Cardiac muscle cell (in vitro differentiated cells and primary cell): ENCODE data around the gene TMEM184A. TPM values are rescaled to one million over a fixed set of nuclear protein-coding genes. Genes with fewer than 3 reads are reported as not detected.

ENCODE experiments used
- DNase-seq, 2 donors: peaks; one replicate each; pipeline versions ENCODE4 v3.0.0 to v3.0.0-alpha.2; 2010 to 2017; ENCODE audit warnings: low read depth in 1 of 2, low spot score in 1 of 2
- H3K27ac ChIP-seq: fragments of 200-600 bp; sonication (generic); 2 replicates; pipeline ENCODE4 v1.5.1; 2016
- H3K27me3 ChIP-seq: fragments of 200-600 bp; sonication (generic); 2 replicates; pipeline ENCODE4 v1.6.0; 2016; ENCODE audit warnings: control low read depth
- H3K36me3 ChIP-seq: fragments of 200-600 bp; sonication (generic); 2 replicates; pipeline ENCODE4 v1.5.1; 2016; ENCODE audit warnings: control low read depth
- H3K4me1 ChIP-seq: fragments of 200-600 bp; sonication (generic); 2 replicates; pipeline ENCODE4 v1.8.1; 2017; ENCODE audit warnings: low read depth, mild to moderate bottlenecking, mixed run types
- H3K4me3 ChIP-seq: fragments of 200-600 bp; sonication (generic); 2 replicates; pipeline ENCODE4 v1.5.1; 2016; ENCODE audit warnings: mild to moderate bottlenecking
- H3K9me3 ChIP-seq: fragments of 200-600 bp; sonication (generic); 2 replicates; pipeline ENCODE4 v1.5.1; 2017; ENCODE audit warnings: low read depth, mild to moderate bottlenecking, control low read depth
- CTCF ChIP-seq: IDR thresholded peaks from 2 replicates; pipeline ENCODE4 v1.5.1; 2012; ENCODE audit warnings: low read depth, mild to moderate bottlenecking, low read length
- polyA plus RNA-seq: library from polyadenylated mRNA; unstranded; fragments of >200 nt; fragmentation: Nextera tagmentation; extraction: Ambion mirVana; gene quantifications from 2 replicates; pipeline ENCODE4 v1.2.1, GENCODE V29; 2016
- total RNA-seq: library from RNA; depleted of rRNA; stranded (reverse); fragments of >200 nt; gene quantifications from 2 replicates; pipeline ENCODE4 v1.2.3, GENCODE V29; 2016

TMEM184A gene
- total and polyA plus RNA-seq, 2 experiments from 2014 or later = 2.1 to 3.0 TPM

GRCh38 chr7:1498370-1499305 lies 57.4 kb downstream of the TMEM184A start:
- TF ChIP-seq CTCF = no peak
- DNase-seq = no peak
- H3K27ac ChIP-seq = no peak overlapping the region
- no peaks in the 10 kb centered on the region for H3K4me1 ChIP-seq
- no peaks in the 10 kb centered on the region for H3K27me3 ChIP-seq
- no peaks in the 10 kb centered on the region for H3K9me3 ChIP-seq
- peaks cover 29% of the 10 kb centered on the region for H3K36me3 ChIP-seq
- H3K4me3 ChIP-seq = no peak overlapping the region

- Histone ChIP-seq H3K4me1 (no peaks in the 10 kb centered on the region), H3K9me3 (no peaks in the 10 kb centered on the region), H3K36me3 (peaks cover 29% of the 10 kb centered on the region), H3K27me3 (no peaks in the 10 kb centered on the region), H3K4me3 (no peak overlapping the region), H3K27ac (no peak overlapping the region)
- no peak for TF ChIP-seq CTCF
- DNase-seq = no peak
These were observed 58.6 kb downstream of the TMEM184A start for GRCh38 chr7:1497293-1497927.

GRCh38 chr7:1496531-1497292 lies 59.3 kb downstream of the TMEM184A start:
- DNase-seq = no peak
- H3K9me3 ChIP-seq = no peaks in the 10 kb centered on the region
- H3K27me3 ChIP-seq = no peaks in the 10 kb centered on the region
- H3K36me3 ChIP-seq = peaks cover 31% of the 10 kb centered on the region
- TF ChIP-seq CTCF = no peak
- no peak overlapping the region for H3K4me3 ChIP-seq
- H3K4me1 ChIP-seq = no peaks in the 10 kb centered on the region
- H3K27ac ChIP-seq = no peak overlapping the region

GRCh38 chr7:1495564-1496242 lies 60.3 kb downstream of the TMEM184A start:
- Histone ChIP-seq H3K9me3 (no peaks in the 10 kb centered on the region), H3K27ac (no peak overlapping the region), H3K4me1 (no peaks in the 10 kb centered on the region), H3K4me3 (no peak overlapping the region), H3K36me3 (peaks cover 29% of the 10 kb centered on the region), H3K27me3 (no peaks in the 10 kb centered on the region)
- no peak for TF ChIP-seq CTCF
- no peak for DNase-seq
